Bladder microvascular endothelial cell (primary cell): ENCODE results near the gene BIK. TPM values are rescaled to one million over a fixed set of nuclear protein-coding genes. Genes with fewer than 3 reads are reported as not detected.

Source experiments
- total RNA-seq: library from RNA; depleted of rRNA; stranded (reverse); fragments of >200 nt; gene quantifications from 2 replicates; pipeline ENCODE4 v1.2.3, GENCODE V29; 2014

The BIK gene, protein sequence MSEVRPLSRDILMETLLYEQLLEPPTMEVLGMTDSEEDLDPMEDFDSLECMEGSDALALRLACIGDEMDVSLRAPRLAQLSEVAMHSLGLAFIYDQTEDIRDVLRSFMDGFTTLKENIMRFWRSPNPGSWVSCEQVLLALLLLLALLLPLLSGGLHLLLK
- total RNA-seq: 2.0 and 2.3 TPM in 2 replicates

DNA sequence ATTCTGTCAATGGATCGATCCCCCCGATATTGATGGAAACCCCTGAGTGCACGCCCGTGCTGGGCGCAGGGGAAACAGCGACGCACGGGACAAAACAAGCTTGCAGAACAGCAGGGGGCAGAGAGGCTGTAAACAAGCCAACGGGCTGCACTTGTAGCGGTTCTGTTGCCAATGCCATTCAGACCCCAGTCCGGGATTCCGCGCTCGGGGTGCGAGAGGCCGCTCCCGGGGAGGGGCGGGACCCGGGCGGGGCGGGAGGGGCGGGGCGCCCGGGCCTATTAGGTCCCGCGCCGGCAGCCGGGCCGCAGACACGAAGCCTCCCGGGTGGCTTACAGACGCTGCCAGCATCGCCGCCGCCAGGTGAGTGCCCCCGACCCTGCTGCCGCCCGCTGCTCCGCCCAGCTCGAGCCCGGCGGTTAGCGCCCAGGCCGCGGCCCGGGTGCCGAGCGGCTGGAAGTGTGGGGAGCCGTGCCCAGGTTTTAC, at the start of gene BIK:
Gene BIK, plus strand, starts transcription at position 307 of the 483 bp plus-strand sequence. CDS start 13,273 bp downstream, outside the sequence.

DNA sequence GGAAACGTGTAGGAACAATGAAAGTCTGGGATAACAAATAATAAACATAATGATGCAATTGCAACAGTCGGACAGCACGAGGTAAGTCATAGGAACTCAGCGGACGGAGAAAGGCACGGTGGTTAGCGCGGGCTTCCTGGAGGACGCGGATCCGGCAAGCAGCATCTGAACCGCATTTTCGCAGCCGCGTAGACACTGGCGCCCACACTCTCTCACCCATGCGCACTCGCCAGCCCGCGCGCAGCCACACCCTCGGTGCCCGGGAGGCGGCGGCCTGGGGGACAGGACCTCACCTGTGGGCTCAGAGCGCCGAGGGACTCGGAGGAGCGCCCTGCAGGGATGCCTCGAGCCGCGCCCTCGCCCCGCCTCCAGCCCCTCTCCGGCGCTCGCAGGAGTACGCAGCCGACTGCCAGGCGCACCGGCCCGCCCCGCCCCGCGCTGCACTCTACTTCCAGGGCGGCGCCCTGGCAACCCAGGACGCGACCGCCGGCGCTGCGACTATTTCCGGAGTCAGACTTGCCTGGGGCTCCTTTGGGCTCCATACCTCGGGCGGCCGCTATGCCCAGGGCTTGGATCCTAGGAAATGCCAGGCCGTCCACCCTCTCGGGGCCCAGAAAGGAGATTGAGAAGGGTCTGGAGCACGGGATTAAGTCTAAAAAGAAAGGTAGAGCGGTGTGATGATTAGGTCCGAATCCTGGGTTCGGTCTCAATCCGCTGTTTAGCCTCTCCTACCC, 21.4 kb upstream of the BIK start, which contains the start of gene TTLL1:
Gene TTLL1, minus strand, starts transcription at position 408 of the 734 bp plus-strand sequence. CDS start 13,805 bp downstream, outside the sequence.

DNA sequence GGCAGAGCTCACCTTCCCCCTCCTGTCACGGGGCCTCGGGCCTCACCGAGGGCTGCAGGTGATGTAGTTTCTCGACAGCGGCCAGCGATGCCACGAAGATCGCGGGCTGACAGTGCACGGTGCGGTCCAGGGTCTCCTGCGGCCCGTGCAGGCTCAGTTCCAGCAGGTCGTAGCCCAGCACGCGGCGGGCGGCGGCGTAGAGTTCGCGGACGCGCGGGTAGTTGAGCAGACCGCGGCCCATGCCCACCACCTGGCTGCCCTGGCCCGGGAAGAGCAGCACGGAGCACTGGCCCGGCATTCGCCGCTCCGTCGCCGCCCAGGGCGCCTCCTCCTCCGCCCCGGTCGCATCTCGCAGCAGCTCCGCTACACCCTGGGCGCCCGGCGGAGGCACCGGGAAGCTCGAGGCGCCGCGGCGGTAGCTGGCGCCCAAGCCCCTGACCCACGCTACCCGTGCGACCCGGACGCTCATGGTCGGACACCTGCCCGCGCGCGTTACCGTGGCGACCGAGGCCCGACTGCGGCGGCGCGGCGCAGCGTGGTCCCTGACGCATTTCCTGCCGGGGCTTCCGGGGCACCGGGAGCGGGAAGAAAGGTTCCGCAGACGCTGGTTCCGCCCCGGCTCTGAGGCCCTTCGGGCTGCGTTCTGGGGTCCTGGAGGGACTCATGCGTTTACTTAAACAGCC, 32.5 kb downstream of the BIK start, which contains the start of gene MCAT:
Gene MCAT, minus strand, starts transcription at position 519 of the 683 bp plus-strand sequence. Its CDS starts 50 bp downstream, at position 469.

DNA sequence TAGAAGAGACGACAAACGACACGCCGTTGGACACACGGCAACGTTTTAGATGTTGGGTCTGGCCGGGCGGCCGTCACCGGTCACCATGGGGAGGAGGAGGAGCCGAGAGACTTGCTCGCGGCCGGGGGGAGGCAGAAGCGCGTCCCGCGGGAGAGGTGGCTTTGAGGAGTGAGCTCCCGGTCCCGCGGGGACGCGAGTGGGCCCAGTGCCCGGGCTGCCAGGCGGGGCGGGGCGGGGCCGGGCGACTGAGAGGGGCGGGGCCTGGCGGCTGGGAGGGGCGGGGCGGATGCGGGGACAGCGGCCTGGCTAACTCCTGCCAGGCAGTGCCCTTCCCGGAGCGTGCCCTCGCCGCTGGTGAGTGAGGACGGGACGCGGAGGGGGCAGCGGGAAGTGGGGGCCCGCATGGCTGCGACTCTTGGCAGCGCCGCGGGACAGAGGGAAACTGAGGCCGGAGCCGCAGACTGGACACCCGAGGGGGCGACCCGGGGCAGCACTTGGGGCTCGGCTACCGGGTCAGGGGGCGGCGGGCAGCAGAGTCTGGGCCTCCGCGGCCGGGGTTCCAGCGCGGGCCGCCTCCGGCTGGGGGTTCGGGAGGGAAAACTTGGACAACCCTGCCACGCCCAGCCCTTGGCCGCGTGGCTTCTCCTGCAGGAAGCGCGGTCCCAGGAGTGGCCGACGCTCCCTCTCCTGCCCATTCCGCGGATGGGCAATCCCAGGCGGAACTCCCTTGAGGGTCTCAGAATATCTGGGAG, 40.9 kb downstream of the BIK start, which contains the start of gene TSPO:
Gene TSPO, plus strand, starts transcription at position 309 of the 752 bp plus-strand sequence. CDS start 7,680 bp downstream, outside the sequence.

Other genes with a start within 250 kb of the BIK start
- gene PACSIN2, start 95.6 kb upstream of the BIK start, total RNA-seq: 48.2 and 103 TPM in 2 replicates
- gene TTLL1, start 21.4 kb upstream of the BIK start, total RNA-seq: 7.1 and 14.0 TPM in 2 replicates
- gene MCAT, start 32.6 kb downstream of the BIK start, total RNA-seq: 7.1 and 9.0 TPM in 2 replicates
- gene TSPO, start 40.8 kb downstream of the BIK start, total RNA-seq: 219 and 415 TPM in 2 replicates
- gene TTLL12, start 76.4 kb downstream of the BIK start, total RNA-seq: 17.0 and 21.5 TPM in 2 replicates
- gene SCUBE1, start 232.6 kb downstream of the BIK start, total RNA-seq: 0.16 and 0.38 TPM in 2 replicates